Activated naive CD4-positive, alpha-beta T cell treated with anti-CD3 and anti-CD28 coated beads for 36 hours (primary cell): ENCODE data around the gene ZNF581. TPM values are rescaled to one million over a fixed set of nuclear protein-coding genes. Genes with fewer than 3 reads are reported as not detected.

Experiments
- CTCF ChIA-PET: fragments of 350-600 bp; sonication (Branson Sonifier 250); formaldehyde crosslinking; loops from one replicate; lab custom pipeline; 2021; ENCODE audit warnings: antibody characterized with exemption; lab: Charles Lee
- DNase-seq: peaks from one replicate; pipeline ENCODE4 v3.0.0-alpha.2; 2020
- H3K27ac Mint-ChIP-seq: one replicate; pipeline ENCODE4 v1.8.0; 2021; ENCODE audit warnings: mild to moderate bottlenecking, mixed read lengths
- H3K27me3 Mint-ChIP-seq: one replicate; pipeline ENCODE4 v1.8.0; 2021; ENCODE audit warnings: low read depth, mixed read lengths
- H3K36me3 Mint-ChIP-seq: one replicate; pipeline ENCODE4 v1.8.0; 2021; ENCODE audit warnings: low read depth, mixed read lengths
- H3K4me1 Mint-ChIP-seq: one replicate; pipeline ENCODE4 v1.8.0; 2021; ENCODE audit warnings: low read depth, mixed read lengths
- H3K4me3 Mint-ChIP-seq: one replicate; pipeline ENCODE4 v1.8.0; 2021; ENCODE audit warnings: mild to moderate bottlenecking, moderate library complexity, mixed read lengths
- H3K9me3 Mint-ChIP-seq: one replicate; pipeline ENCODE4 v1.8.0; 2021; ENCODE audit warnings: mixed read lengths
- intact Hi-C: fragments of 100-400 bp; cut with micrococcal nuclease; formaldehyde crosslinking; loops from one replicate; pipeline ENCODE4 v1.15.1; 2023
- total RNA-seq, 2 experiments: library from RNA; stranded (reverse); gene quantifications; one replicate each; pipeline ENCODE4 v1.2.3, GENCODE V29; 2021

Gene ZNF581
- total RNA-seq, 2 experiments from 2014 or later, result 18.0 to 20.7 TPM

DNA sequence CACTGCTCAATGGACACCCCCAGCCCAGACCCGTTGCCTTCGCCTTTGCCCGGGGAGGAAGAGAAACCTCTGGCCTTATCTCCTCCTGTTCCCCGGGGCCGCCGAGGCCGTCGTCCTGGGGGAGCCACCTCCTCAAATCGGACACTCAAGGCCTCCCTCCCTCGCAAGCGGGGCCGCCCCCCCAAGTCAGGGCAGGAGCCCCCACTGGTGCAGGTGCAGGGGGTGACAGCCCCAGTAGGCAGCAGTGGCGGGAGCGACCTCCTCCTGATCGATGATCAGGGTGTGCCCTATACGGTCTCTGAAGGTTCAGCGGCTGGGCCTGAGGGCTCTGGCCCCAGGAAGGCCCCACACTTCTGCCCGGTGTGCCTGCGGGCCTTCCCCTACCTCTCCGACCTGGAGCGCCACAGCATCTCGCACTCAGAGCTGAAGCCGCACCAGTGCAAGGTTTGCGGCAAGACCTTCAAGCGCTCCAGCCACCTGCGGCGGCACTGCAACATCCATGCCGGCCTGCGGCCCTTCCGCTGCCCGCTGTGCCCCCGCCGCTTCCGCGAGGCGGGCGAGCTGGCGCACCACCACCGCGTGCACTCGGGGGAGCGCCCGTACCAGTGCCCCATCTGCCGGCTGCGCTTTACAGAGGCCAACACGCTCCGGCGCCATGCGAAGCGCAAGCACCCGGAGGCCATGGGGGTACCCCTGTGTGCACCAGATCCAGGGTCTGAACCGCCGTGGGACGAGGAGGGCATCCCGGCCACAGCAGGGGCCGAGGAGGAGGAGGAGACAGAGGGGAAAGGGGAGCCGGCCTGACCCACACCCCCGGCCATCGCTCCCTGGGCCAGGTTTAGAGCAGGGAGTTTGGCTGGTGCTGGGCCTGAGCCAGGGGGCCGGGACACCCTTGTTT is 41.1 kb upstream of the ZNF581 start:
- Mint-ChIP-seq H3K27me3 (no peaks in the 10 kb centered on the region), H3K27ac (peak overlapping the region; percentile 79)
- CTCF ChIA-PET, result interaction anchor here (3.7 kb wide), 1 partner anchor 31 kb away, joined by 11 read pairs; no protein-coding TSS in a partner anchor

DNA sequence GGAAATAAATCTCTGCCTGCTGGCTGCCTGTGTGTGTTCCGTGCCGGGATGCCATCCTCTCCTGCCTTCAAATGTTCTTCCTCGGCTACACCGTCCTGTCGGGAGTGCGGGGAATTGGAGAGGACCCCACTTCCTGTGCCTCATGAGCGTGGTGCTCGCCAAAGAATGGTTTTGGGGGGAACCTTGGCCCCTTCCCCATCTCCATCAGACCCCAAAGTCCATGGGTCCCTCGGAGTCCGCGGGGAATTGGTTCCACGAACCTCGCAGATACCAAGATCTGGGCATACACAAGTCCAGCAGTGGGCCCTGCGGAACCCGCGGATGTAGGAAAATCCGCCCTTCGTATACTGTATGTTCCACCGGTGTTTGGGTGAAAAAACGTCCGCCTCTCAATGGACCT is 40.3 kb upstream of the ZNF581 start:
- peak overlapping the region; percentile 68 for H3K27ac Mint-ChIP-seq

More for the DNA sequence above, 41.1 kb upstream of the ZNF581 start:
- intact Hi-C loops, result loop anchor here (10.0 kb wide), 1 partner anchor 458 kb away; the partner anchor contains the start of gene TNNT1
- peak overlapping the region; percentile 82 for H3K4me3 Mint-ChIP-seq
- peaks cover 43% of the 10 kb centered on the region for H3K4me1 Mint-ChIP-seq
- DNase-seq, result no peak
- peaks cover 16% of the 10 kb centered on the region for H3K36me3 Mint-ChIP-seq
- peaks cover 2% of the 10 kb centered on the region for H3K9me3 Mint-ChIP-seq

DNA sequence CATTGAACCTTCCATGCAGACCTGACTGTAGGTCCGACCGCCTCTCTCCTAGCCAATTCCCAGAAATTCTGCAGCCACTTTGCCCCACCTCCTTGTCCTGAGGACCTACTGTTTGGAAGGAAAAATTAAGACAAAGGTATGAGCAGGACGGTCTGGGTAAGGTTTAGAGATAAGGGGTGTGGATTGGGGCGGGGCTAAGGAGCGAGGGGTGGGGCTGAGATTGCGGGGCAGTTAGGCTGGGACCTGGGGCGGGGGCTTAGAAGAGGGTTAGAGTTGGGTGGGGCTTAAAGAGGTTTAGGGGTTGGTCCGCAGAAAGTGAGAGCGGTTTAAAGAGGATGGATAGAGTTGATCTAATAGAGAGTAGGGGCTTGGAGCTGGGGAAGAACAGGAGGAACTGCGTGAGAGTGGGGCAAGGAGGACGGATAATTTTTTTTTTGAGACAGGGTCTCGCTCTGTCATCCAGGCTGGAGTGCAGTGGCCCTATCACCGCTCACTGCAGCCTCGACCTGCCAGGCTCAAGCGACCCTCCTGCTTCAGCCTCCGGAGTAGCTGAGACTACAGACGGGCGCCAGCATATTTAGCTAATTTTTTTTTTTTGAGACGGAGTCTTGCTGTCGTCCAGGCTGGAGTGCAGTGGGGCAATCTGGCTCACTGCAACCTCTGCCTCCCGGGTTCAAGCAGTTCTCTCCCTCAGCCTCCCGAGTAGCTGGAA is 39.7 kb upstream of the ZNF581 start:
- Mint-ChIP-seq H3K4me3 (peak overlapping the region; percentile 86), H3K9me3 (peaks cover 2% of the 10 kb centered on the region), H3K4me1 (peaks cover 49% of the 10 kb centered on the region), H3K27ac (peak overlapping the region; percentile 96), H3K36me3 (peaks cover 17% of the 10 kb centered on the region), H3K27me3 (no peaks in the 10 kb centered on the region)
- CTCF ChIA-PET, result interaction anchor here (0.7 kb wide), 2 partner anchors 20 to 35 kb away, joined by 3 to 5 read pairs; no protein-coding TSS in a partner anchor
- intact Hi-C loops, result loop anchor here (2.0 to 10.0 kb wide), 2 partner anchors 459 to 487 kb away; partner anchors contain the start of genes PPP1R12C and TNNT1
- DNase-seq, result no peak

More for the DNA sequence above, 40.3 kb upstream of the ZNF581 start:
- Mint-ChIP-seq H3K4me1 (peaks cover 49% of the 10 kb centered on the region), H3K4me3 (peak overlapping the region; percentile 86), H3K36me3 (peaks cover 19% of the 10 kb centered on the region), H3K27me3 (no peaks in the 10 kb centered on the region), H3K9me3 (peaks cover 2% of the 10 kb centered on the region)
- intact Hi-C loops, result loop anchor here (10.0 kb wide), 1 partner anchor 458 kb away; the partner anchor contains the start of gene TNNT1
- no peak for DNase-seq
- CTCF ChIA-PET, result no interaction called here

DNA sequence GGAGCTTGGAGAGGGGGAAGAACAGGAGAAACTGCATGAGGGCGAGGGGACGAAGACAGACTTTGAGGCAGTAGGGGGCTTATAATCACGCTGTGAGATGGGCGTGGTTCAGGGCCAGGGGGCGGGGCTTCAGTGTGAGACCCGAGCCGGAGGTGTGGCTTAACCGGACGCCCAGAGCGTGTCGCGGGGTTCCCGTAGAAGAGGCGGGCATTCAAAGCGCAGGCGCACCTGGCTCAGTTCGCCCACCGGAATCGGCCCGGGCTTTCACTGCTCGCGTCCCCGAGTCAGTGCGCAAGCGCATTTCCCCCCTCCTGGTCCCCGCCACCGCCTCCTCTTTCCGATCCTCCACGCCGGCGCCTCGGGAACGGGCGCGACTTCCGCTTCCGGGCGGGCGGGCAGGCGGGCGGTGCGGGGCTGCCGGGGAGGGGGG is 38.2 kb upstream of the ZNF581 start:
- CTCF ChIA-PET, result interaction anchor here (0.7 to 3.0 kb wide), 11 partner anchors 14 to 137 kb away, joined by 3 to 41 read pairs (median 6); partner anchors contain the start of genes NAT14, ZNF579 and ZNF784
- peaks cover 21% of the 10 kb centered on the region for H3K36me3 Mint-ChIP-seq
- H3K27me3 Mint-ChIP-seq, result no peaks in the 10 kb centered on the region
- peak; percentile 100 for DNase-seq
- H3K4me3 Mint-ChIP-seq, result peak overlapping the region; percentile 86
- H3K27ac Mint-ChIP-seq, result peak overlapping the region; percentile 96
- no peaks in the 10 kb centered on the region for H3K9me3 Mint-ChIP-seq
- H3K4me1 Mint-ChIP-seq, result peaks cover 52% of the 10 kb centered on the region
- intact Hi-C loops, result loop anchor here (1.0 to 10.0 kb wide), 6 partner anchors 19 to 488 kb away; partner anchors contain the start of genes PPP1R12C, TNNT1, ZNF580 and ZNF581

DNA sequence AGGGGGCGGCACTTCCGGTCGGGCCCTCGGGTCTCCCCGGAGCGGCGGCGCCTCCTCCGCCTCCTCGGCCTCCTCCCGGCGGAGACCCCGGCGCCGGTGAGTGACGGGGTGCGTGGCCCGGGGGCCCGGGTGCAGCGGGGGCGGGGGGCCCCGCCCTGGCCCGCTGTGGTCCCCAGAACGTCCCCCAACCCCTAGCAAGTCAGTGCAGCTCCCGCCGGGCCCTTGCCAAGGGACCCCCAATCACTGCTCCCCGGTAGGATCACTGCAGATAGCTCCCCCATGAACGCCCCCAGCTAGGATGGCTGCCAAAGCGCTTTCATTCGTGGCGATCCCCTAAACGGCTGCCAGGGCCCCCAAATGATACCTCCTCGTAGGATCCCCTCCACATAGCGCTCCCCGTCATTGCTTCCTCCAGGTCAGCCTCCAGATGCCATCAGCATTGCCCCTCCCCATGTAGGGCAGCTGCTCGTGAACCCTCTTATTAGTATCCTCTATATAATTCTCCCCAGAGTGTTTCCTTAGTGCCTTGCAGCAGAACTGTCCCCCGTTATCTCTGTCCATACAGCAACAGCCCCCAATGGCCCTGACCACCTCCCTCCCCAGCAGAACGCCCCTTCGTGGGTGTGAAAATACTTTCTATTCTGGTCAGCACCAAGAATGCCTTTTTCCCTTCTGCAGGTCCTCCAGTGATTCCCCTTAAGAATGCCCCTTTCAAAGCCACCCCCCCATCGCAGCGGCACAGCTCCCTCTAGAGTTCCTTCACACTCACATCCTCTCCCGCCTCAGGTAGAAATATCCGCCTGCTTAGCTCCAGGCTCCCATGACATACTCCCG is 37.6 kb upstream of the ZNF581 start, which contains the start of gene ZNF865:
ZNF865 (plus strand) TSS at position 11 of the 834 bp plus-strand sequence. CDS start 7,972 bp downstream, outside the sequence.
- CTCF ChIA-PET, result interaction anchor here (0.5 to 3.0 kb wide), 18 partner anchors 12 to 187 kb away, joined by 3 to 41 read pairs (median 4); partner anchors contain the start of genes NAT14, ZNF579 and ZNF784
- Mint-ChIP-seq H3K27me3 (no peaks in the 10 kb centered on the region), H3K4me1 (peaks cover 58% of the 10 kb centered on the region), H3K36me3 (peaks cover 21% of the 10 kb centered on the region), H3K9me3 (no peaks in the 10 kb centered on the region), H3K27ac (peak within 1 kb of the TSS; percentile 96), H3K4me3 (peak within 1 kb of the TSS; percentile 89)
- intact Hi-C loops, result loop anchor here (1.0 to 10.0 kb wide), 9 partner anchors 18 to 489 kb away; partner anchors contain the start of genes ISOC2, PPP1R12C, TNNT1 and U2AF2
- peak; percentile 89 for DNase-seq

DNA sequence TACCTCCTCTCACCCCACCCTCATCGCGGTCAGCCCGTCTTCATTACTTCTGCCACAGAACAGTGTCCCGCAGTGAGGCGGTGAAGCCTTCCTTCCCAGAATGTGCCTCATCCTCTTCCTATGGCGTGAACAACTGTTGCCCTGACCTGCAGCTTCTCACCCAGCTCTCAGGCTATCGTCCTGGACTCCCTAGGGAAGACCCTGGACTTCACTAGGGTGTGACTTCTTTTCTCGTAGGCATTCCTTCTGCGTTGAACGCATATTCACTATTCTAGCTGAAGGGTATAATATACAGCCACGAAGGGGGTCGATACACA is 37.0 kb upstream of the ZNF581 start:
- no peaks in the 10 kb centered on the region for H3K9me3 Mint-ChIP-seq
- H3K27me3 Mint-ChIP-seq, result no peaks in the 10 kb centered on the region
- peaks cover 58% of the 10 kb centered on the region for H3K4me1 Mint-ChIP-seq
- intact Hi-C loops, result loop anchor here (1.0 to 10.0 kb wide), 5 partner anchors 36 to 462 kb away; partner anchors contain the start of genes ISOC2, TNNT1, U2AF2 and ZNF580
- no peak for DNase-seq
- H3K27ac Mint-ChIP-seq, result peak overlapping the region; percentile 93
- peaks cover 21% of the 10 kb centered on the region for H3K36me3 Mint-ChIP-seq
- H3K4me3 Mint-ChIP-seq, result peak overlapping the region; percentile 89
- CTCF ChIA-PET, result interaction anchor here (0.5 to 3.0 kb wide), 17 partner anchors 11 to 186 kb away, joined by 3 to 41 read pairs (median 5); partner anchors contain the start of genes NAT14, ZNF579 and ZNF784

DNA sequence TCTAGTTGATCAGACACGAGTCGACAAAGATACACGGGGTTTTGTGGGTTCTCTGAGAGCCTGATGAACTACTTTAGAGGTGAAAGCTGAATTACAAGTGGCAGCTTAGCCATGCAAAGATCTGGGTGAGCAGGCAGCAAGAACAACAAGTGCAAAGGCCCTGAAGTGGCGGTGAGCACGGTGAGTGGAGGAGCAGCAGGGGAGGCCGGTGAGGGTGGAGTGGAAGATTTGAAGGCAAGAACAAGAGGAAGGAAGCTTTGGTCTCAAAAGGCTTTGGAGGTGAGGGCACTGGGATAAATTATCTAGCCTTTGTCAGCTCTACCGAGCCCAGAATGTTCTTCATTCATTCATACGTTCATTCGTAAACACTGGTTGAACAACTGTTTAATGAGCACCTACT is 36.6 kb upstream of the ZNF581 start:
- Mint-ChIP-seq H3K4me3 (peak overlapping the region; percentile 89), H3K27ac (peak overlapping the region; percentile 93), H3K36me3 (peaks cover 21% of the 10 kb centered on the region), H3K4me1 (peaks cover 59% of the 10 kb centered on the region), H3K27me3 (no peaks in the 10 kb centered on the region), H3K9me3 (no peaks in the 10 kb centered on the region)
- CTCF ChIA-PET, result interaction anchor here (0.5 to 3.0 kb wide), 17 partner anchors 11 to 186 kb away, joined by 3 to 41 read pairs (median 5); partner anchors contain the start of genes NAT14, ZNF579 and ZNF784
- intact Hi-C loops, result loop anchor here (1.0 to 10.0 kb wide), 5 partner anchors 35 to 462 kb away; partner anchors contain the start of genes ISOC2, TNNT1, U2AF2 and ZNF580
- no peak for DNase-seq

DNA sequence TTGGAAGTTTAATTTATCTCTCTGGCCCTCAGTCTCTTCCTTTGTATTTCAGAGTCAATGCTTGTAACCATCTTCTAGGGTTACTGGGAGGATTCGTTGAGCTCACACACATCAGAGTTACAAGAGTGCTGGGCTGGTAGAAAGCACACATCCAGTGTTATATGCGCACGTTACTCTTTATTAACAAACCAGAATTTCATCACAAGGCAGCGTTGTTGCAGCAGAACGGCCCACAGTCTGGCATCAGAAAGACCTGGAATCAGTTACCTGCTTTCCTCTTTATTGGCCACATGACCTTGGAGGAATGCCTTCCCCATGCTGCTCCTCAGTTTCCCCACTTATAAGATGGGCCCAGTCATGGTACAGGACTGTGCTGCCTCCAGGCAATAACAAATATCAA is 34.1 kb upstream of the ZNF581 start:
- Mint-ChIP-seq H3K4me3 (no peak overlapping the region), H3K27ac (no peak overlapping the region), H3K4me1 (peaks cover 58% of the 10 kb centered on the region), H3K36me3 (peaks cover 24% of the 10 kb centered on the region), H3K27me3 (no peaks in the 10 kb centered on the region), H3K9me3 (no peaks in the 10 kb centered on the region)
- DNase-seq, result no peak
- CTCF ChIA-PET, result interaction anchor here (1.3 kb wide), 1 partner anchor 24 kb away, joined by 4 read pairs; no protein-coding TSS in a partner anchor
- intact Hi-C loops, result loop anchor here (5.0 to 10.0 kb wide), 2 partner anchors 33 to 465 kb away; partner anchors contain the start of genes TNNT1, ZNF580 and ZNF581

DNA sequence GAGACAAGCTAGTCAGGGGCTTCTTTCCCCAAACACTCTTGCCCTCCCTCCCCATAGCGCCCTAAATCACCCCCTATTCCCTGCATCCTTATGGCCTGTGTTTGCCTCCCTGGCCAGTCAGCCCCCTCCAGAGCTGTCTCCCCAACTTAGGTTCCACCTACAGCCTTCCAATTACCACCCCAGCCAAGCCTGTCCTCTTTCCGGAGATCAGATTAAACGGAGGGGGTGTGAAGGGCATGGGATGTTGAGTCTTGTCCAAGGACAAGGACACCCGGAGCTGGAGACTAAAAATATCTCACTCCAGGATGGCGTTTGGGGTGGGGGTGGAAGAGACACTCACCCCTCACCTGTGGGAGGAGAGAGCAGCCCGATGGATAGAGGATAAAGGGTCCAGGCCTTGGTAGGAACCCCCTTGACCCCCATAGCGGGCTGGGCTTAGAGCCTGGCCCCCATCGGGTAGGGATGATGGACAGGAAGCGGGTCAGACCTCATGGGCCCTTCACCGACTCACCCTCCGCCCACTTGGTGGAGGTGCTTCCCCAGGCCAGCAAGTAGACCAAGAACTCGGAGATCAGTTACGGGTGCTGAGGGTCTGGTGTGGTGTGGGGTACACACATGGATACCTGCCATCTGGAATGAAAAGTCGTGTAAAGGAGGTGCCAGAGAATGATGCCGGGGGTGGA is 32.0 kb upstream of the ZNF581 start:
- H3K4me1 Mint-ChIP-seq, result peaks cover 49% of the 10 kb centered on the region
- CTCF ChIA-PET, result interaction anchor here (0.7 kb wide), 1 partner anchor 55 kb away, joined by 3 read pairs; no protein-coding TSS in a partner anchor
- H3K27ac Mint-ChIP-seq, result no peak overlapping the region
- DNase-seq, result no peak
- no peak overlapping the region for H3K4me3 Mint-ChIP-seq
- intact Hi-C loops, result no loop called here
- H3K27me3 Mint-ChIP-seq, result no peaks in the 10 kb centered on the region
- no peaks in the 10 kb centered on the region for H3K9me3 Mint-ChIP-seq
- peaks cover 23% of the 10 kb centered on the region for H3K36me3 Mint-ChIP-seq

DNA sequence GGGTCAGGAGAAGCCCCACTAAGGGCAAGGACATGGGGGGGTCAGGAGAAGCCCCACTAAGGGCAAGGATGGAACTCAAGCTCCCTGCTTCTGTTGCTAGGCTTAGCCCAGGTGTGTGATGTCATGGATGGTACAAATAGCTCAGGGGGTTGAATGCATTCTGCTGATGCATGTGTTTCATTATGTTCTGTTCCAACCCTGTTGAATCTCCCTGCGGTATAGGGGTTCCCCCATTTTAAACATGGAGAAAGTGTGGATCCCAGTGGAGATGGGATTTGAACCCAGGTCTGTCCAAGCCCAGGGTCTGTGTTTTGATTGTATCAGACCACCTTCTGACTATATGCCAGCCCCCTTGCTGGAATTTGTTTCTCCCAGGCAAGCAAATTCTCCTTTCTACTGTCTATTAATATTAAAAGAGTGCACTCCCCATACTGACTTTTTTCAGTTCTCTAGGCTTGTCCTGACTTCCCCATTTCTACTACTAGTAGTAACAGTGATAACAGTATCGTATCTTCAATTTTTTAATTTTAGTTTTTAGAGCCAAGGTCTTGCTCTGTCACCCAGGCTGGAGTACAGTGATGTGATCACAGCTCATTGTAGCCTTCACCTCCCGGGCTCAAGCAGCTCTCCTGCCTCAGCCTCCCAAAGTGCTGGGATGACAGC is 31.3 kb upstream of the ZNF581 start:
- Mint-ChIP-seq H3K27me3 (no peaks in the 10 kb centered on the region), H3K4me1 (peaks cover 44% of the 10 kb centered on the region), H3K4me3 (no peak overlapping the region), H3K9me3 (no peaks in the 10 kb centered on the region), H3K27ac (no peak overlapping the region), H3K36me3 (peaks cover 23% of the 10 kb centered on the region)
- intact Hi-C loops, result no loop called here
- no peak for DNase-seq
- CTCF ChIA-PET, result no interaction called here
